GM21515 (cell line): ENCODE data around the gene EDDM3A.
"Not testable (repeated sequence)": the region's sequence is repeated elsewhere in the genome, so short reads cannot be mapped to it uniquely, and the experiment has no call there.

ENCODE experiments used
- ATAC-seq: cut with Tn5 transposase; IDR thresholded peaks from one replicate; pipeline ENCODE4 v1.9.1; 2021; ENCODE audit not compliant: unreplicated experiment

Gene EDDM3A

DNA sequence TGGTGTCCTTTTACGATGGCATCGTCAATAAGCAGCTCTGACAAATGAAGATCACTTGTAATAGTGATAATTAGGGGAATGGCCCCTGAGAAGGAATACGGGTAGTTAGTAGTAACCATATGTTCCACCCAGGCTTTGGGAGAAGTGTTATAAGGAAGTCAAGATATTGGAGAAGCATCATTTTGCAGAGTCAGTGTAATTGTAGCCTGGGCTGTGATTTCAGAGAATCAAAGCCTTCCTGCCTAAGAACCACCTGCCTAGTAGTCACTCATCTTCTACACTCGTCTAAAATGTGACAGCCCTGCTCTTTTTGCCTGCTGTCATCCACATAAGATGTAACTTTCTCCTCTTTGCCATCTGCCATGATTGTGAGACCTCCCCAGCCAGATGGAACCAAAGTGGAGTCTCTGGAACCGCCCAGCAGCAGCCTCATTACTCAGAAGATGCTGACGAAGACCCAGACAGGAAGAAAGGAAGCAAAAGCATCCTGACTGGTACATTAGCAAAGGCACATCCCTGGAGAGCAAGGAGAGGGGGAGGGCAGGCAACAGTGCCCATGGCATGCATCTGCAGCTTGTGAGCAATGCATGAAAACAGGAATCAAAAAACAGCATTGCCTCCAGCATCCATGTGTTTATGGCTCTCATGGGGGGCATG, 12.6 kb upstream of the EDDM3A start:
- no peak for ATAC-seq

DNA sequence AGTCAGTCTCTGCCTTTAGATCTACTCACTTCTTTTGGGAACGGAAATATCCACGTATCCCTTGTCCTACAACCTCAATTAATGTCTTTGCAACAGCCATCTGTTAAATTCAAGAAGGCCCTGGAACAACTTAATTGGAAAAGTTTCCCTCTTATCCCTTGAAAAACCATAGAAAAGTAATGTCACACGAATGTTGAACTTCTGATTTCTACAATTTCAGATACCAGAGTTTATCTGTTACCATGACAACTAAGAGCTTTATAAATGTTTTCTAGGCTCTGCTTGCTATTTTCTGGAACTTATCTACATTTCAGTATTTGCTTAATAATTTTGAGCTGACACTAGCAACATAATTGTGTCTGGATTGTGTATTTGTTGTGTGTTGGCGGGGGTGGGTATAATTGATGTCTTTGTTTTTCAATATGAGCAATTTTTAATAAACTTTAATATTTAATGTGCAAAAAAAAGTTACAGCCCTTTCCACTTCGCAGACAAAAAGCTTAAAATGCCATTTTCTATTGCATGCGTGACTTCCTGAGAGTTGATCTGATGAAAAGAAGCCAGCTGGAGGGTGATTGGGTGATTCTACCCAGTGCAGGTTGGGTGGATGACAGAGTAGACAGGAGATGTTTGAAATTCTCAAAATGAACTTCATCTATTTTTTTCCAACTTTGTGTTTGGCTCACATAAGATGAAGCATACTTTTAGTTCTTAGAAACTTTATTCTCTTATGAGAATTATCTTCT, 11.8 kb upstream of the EDDM3A start:
- no peak for ATAC-seq

DNA sequence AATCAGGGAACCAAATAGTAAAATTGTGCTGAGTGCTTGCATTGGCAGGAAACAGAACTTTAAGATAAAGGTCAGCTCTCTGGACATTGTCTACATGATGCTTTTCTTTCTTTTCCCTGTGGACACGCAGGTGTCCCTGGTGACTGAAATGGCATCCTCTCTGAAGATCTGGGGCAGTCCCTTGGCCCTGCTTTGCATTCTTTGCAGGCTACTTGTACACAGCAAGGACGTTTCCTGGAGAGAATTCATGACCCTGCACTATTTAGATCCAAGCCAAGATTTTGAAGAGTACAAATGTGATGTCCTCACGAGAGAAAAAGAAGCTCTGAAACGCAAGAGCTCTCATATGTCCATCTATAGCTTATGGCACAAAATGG, 11.3 kb upstream of the EDDM3A start:
- ATAC-seq, result no peak

DNA sequence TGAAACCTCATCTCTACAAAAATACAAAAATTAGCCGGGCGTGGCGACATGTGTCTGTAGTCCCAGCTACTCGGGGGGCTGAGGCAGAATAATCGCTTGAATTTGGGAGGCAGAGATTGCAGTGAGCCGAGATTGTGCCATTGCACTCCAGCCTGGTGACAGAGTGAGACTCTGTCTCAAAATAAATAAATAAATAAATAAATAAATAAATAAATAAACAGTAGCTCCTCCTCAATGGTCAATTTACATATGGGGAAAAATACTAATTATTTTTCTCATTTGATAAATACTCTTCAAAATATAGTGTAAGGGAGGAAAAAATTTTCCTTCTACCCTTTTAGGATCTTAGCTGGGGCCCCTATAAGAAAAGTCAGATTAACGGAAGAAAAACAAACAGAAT, 7.4 kb upstream of the EDDM3A start:
- ATAC-seq, result not testable (repeated sequence)

DNA sequence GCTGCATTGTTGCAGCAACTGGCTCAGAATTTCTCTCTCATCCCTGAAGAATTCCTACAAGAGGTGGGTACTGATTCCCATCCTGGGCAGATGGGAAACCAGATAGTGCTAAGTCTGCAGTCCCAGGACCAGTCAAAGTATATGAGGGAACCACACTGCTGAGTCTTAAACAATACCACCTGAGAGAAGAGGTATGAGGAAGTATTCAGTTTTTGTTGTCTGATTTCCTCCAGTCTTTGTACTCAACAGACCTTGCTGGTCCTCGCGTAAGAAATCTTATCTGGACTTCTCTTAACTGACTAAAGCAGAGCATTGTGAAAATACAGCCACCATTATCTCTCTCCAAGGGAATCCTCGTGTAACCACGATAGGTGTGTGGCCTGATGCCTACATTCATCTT, 3.6 kb upstream of the EDDM3A start:
- ATAC-seq, result no peak

DNA sequence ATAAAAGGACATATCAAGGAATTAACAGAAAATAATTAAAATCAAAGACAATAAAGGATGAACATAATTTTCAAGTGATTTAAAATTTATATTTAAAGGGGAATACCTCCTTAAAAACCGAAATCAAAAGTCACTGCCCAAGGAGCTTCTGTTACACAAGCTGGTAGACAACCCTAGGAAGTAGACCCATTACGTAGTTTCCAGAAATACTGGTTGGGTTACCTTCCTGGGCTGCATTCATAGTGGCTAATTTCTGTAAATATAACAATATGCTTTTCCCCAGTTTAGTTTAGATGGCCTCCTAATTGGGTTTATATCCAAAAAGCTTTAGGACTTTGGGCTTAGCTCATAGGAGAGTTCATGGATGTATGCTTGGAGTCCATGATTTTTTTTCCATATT, 2.1 kb upstream of the EDDM3A start:
- no peak for ATAC-seq

DNA sequence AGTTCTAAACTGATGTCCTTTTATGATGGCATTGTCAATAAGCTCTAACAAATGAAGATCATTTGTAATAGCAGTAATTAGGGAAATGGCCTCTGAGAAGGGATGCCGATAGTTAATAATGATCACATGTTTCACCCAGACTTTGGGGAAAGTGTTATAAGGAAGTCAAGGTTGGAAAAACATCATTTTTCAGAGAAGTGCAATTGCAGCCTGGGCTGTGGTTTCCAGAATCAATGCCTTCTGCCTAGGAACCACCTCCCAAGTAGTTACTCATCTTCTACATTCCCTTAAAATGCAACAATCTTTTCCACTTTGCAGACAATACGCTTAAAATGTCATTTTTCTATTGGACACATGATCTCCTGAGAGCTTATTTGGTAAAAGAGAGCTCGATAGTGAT, 879 bp downstream of the EDDM3A start:
- no peak for ATAC-seq

DNA sequence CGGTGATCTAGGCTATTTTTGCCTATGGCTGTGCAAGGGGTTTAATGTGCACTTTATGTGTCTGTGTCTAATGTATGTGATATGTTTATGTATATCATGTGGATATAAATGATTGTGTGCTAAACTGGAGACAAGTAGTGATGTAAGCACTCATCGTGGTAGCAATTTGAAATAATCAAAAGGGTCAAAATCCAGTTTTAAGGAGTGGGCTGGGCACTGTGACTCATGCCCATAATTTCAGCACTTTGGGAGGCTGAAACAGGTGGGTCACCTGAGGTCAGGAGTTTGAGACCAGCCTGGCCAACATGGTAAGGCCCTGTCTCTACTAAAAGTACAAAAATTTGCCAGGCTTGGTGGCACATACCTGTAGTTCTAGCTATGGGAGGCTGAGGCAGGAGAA, 2.8 kb downstream of the EDDM3A start:
- ATAC-seq, result no peak

DNA sequence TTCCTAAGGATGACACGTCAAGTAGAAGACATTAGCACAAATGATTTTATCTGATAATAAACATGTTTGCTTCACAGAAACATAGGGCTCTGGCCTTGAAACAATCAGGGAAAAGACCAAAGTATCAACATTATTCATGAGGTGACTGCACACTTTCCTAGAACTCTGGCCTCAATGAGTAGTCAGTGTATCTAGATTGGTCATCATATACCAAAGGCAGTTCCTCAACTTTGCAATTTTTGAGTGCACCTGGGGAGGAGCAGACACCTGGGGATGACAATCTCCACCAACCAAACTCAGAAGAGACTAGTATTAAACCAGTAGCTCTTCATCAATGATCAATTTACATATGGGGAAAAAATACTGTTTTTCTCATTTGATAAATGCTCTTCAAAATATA, 4.5 kb downstream of the EDDM3A start:
- no peak for ATAC-seq

DNA sequence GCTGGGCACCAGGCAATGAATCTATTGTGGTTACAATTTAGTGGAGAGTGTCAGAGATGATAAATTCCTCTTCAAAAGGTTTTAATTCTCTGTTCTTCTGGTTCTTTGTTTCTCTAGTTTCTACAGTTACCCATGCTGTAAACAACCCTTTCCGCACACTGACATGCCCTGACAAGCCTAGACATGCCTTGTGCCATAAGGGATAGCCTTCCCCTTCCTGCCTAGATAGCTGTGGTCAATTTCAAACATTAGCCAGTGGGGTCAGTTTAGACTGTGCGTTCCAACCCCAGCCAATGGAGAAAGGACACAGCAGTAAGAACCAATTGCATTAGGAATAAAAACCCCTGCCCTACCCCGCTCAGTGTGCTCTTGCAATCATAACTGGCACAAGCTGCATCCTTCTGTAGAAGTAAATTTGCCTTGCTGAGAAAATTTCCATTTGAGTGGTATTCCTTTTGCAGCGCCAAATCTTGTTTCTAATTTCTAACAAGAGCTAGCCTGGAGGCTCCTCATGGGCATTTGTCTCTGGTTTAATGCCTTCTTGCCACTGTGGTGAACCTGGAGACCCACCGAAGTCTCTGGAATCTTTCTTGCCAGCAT, 6.4 kb downstream of the EDDM3A start:
- no peak for ATAC-seq

DNA sequence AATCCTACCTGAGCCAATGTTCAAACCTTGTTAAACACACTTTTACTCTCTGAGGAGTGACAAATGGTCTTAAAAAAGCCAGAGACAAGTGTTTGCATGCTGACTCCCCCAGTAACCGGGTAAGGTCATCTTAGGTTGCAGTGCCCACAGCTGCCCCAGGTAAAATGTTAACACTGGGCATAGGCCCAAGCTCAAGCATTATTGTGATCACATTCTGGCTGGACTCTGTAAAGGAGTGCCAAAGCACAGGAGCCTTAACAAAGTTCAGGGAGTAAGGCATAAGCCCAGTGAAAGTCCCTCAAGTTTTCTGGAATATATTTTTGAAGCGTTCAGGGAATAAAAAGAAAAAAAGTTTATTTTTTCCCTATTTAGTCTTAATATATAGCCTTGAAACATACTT, 8.6 kb downstream of the EDDM3A start:
- ATAC-seq, result no peak

DNA sequence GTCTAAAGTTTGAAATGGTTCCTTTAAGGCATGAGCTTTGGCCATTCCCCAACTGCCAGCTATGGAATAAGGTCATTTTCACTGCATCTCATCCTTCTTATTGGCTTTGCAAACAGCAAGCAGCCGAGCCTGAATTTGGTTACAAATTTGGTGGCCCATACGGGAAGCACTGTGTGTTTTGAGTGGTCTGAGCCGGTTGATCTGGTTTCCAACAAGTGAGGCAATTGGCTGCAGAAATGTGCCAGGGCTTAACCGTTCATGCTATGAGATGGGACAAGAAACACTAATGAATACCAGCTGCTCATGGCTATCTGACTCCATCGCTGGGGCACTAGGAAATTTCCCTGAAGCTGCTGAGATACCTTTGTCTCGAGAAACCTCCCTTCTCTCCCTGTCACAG, 9.3 kb downstream of the EDDM3A start:
- ATAC-seq, result no peak

DNA sequence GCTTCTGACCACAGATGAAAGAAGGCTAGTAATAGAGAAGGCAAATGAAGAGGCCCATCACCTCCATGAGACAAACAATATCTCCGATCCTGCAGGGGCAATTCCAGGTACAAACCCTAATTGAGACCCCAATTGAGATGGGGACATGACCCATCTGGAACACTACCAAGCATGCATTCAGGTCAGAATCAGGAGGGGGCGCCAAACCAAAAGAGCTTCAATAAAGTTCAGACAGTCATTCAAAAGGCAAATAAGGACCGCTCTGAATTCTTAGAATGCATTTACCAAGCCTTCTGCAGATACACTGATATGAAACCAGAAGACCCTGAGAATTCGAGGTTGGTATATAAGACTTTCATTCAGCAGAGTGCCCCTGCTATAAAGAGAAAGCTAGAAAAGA, 12.3 kb downstream of the EDDM3A start:
- ATAC-seq, result no peak

DNA sequence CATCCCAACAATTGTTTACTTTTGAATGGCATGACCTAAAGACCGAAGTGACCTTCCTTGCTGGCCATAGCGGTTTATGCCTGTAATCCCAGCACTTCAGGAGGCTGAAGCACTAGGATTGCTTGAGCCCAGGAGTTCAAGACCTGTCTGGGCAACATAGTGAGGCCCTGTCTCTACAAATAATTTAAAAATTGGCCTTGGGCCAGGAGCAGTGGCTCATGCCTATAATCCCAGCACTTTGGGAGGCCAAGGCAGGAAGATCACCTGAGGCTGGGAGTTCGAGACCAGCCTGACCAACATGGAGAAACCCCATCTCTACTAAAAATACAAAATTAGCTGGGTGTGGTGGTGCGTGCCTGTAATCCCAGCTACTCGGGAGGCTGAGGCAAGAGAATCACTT, 13.8 kb downstream of the EDDM3A start:
- ATAC-seq, result not testable (repeated sequence)

DNA sequence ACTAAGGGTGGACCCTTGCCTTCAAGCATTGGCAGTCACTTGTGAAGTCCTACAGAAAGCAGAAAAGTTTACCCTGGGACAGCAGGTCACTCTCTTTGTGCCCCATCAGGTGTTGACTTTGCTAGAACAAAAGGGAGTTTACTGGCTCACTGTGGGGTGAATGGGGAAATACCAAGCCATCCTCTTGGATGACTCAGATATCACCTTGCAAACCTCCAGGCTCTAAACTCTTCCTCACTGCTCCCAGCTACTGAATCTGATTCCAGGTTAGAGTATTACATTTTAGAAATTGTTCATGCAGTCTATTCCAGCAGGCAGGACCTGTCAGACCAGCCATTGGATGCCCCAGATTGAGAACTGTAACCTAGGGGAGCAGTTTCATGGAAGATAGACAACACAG, 15.3 kb downstream of the EDDM3A start:
- ATAC-seq, result no peak

DNA sequence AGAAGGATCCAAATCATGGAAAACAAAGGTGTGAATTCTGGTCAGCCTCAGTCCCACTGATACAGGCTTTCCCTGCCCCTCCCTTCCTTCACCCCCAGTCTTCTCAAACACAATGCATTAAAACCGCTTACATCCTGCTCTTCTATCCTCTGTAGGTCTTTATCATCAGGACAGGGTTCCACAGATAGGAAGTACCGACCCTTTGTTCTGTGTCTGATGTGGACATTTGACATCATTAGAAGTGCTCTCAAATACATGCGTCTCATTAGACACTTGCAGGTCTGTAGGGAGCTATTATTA, 22.9 kb downstream of the EDDM3A start:
- no peak for ATAC-seq

DNA sequence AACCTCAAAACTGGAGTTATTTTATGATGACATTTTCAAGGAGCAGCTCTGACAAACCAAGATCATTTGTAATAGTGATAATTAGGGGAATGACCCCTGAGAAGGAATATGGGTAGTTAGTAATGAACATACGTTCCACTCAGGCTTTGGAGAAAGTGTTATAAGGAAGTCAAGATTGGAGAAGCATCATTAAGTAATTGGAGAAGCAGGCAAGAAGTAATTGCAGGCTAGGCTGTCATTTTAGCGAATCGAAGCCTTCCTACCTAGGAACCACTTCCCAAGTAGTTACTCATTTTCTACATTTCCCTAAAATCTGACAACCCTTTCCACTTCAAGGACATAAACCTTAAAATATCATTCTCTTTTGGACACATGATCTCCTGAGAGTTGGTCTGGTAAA, 23.7 kb downstream of the EDDM3A start:
- no peak for ATAC-seq

DNA sequence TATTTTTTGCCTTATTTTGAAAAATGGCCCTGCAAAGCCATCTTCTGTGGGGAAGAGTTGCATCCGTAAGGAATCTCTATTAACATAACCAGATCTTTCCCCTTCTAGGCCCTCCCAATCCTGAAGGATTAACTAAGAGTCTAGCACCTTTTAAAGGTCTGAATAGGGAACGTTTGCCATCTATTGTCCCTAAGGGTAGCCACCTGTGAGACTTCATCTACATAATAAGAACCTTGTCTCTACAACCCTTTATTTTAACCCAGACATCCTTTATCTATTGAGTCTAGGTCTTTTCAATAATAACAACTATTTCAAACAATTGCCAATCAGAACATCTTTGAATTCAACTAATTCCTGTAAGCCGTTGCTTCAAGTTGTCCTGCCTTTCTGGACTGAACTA, 27.0 kb downstream of the EDDM3A start:
- ATAC-seq, result no peak

DNA sequence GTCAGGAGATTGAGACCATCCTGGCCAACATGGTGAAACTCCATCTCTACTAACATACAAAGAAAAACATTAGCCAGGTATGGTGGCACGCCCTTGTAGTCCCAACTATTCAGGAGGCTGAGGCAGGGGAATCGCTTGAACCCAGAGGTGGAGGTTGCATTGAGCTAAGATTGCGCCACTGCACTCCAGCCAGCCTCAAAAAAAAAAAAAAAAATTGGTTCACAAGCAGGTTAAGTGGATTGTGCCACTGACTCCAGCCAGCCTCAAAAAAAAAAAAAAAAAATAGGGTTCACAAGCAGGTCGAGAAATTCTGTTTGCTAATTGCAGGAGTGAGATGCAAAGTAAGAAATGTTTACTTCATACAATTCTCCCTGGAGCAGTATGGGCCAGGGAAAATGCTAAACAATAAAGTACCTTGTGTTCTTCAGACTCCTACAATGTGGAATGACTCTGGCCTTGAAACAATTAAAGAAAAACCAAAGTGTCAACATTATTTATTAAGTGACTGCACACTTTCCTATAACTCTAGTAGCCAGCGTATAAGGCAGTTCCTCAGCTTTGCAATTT, 28.7 kb downstream of the EDDM3A start:
- no peak for ATAC-seq

DNA sequence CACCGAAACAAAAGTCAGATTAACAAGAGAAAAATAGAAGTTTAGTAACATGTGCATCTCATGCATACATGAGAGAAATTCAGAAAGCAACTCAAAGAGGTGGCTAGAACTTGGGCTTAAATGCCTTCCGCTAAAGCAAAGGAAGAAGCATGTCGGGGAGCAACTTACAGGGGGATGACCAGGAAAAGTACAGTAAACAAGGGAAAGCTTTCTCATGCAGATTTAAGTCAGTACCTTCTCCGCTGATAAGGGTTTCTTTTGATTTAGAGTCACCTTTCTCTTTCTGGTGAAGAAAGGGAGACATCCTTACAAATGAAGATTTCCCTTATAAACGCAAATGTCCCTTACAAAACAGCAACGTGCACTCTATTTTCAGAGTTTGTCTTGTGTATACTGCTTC, 29.4 kb downstream of the EDDM3A start:
- ATAC-seq, result no peak

DNA sequence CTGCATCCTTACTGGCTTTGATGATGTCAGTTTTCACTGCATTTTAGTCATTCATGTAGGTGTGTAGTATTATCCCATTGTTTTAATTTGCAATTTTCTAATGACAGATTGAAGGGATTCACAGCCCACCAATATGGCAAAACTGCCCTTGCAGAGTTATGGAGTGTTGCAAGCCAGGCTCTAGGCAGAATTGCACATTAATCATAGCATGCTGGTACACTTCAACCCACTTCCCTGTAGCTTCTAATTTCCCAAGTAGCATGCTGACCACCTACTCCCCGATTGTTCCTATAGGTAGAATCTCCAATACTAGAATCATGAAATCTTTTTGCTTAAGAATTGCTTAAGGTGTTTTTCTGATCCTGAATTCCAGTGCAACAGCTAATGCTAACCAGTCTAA, 30.2 kb downstream of the EDDM3A start:
- ATAC-seq, result no peak

DNA sequence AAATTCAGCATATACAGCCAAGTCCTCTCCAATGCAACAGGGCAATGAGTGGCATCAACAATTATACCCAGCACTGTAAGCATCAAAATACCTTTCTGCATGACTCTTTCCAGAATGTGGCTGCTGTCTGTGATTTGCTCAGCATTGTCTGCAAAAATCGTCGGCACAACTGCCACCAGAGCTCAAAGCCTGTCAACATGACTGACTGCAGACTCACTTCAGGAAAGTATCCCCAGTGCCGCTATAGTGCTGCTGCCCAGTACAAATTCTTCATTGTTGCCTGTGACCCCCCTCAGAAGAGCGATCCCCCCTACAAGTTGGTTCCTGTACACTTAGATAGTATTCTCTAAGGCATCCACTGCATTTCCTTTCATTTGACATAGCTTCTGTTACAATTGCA, 36.1 kb downstream of the EDDM3A start:
- no peak for ATAC-seq
